Uterus (tissue), 2 donors: Measurements from ENCODE around the gene CIROP.

Source experiments
- POLR2A ChIP-seq, 2 donors: fragments of 450-650 bp; IDR thresholded peaks; one replicate each; pipeline ENCODE4 v1.6.1; 2016; ENCODE audit warnings: antibody characterized with exemption in 2 of 2, mild to moderate bottlenecking in 1 of 2, moderate library complexity in 1 of 2
- TF ChIP-seq, protein P1 (sequence below), 4 experiments: fragments of 200-600 bp in 2 of 4; fragments of 450-650 bp in 2 of 4; sonication (generic) in 2 of 4; IDR thresholded peaks; one replicate each; pipeline ENCODE4 v1.5.1; 2016 to 2019; ENCODE audit warnings: antibody characterized with exemption in 4 of 4, mild to moderate bottlenecking in 2 of 4, moderate library complexity in 1 of 4

DNA sequence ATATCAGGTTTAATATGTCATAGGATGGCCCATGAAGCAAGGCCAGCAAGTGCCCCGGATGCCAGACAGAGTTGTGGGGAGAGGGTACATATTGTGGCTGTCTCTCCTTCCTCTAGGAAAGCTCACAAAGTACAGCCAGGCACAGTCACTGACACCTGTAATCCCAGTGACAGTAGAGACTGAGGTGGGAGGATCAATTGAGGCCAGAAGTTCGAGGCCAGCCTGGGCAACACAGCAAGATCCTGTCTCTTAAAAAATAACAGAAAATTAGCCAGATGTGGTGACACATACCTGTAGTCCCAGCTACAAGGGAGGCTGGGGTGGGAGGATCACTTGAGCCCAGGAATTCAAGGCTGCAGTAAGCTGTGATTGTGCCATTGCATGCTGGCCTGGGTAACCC lies 46.6 kb upstream of the CIROP start:
- TF ChIP-seq POLR2A (IDR thresholded peaks at IDR 0.05) = no peak
- TF ChIP-seq, protein P1, sequence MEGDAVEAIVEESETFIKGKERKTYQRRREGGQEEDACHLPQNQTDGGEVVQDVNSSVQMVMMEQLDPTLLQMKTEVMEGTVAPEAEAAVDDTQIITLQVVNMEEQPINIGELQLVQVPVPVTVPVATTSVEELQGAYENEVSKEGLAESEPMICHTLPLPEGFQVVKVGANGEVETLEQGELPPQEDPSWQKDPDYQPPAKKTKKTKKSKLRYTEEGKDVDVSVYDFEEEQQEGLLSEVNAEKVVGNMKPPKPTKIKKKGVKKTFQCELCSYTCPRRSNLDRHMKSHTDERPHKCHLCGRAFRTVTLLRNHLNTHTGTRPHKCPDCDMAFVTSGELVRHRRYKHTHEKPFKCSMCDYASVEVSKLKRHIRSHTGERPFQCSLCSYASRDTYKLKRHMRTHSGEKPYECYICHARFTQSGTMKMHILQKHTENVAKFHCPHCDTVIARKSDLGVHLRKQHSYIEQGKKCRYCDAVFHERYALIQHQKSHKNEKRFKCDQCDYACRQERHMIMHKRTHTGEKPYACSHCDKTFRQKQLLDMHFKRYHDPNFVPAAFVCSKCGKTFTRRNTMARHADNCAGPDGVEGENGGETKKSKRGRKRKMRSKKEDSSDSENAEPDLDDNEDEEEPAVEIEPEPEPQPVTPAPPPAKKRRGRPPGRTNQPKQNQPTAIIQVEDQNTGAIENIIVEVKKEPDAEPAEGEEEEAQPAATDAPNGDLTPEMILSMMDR (IDR thresholded peaks at IDR 0.05) = no peak
